Kidney (tissue), 14 donors: ENCODE data around the gene SMIM17. TPM values are rescaled to one million over a fixed set of nuclear protein-coding genes. Genes with fewer than 3 reads are reported as not detected.

Experiments
- DNase-seq, 5 donors: peaks; one replicate each; pipeline ENCODE4 v3.0.0-alpha.2; 2013 to 2020
- FAIRE-seq: peaks from 2 replicates; lab custom pipeline; 2012; peaks lifted over from hg19 to GRCh38; lab: Jason Lieb, UNC
- H3K27ac ChIP-seq, 2 donors: one replicate each; pipeline ENCODE4 v1.7.0; 2013; ENCODE audit warnings: low read depth in 2 of 2, low read length in 2 of 2, inconsistent platforms in 1 of 2
- H3K27me3 ChIP-seq: one replicate; pipeline ENCODE4 v1.7.1; 2013; ENCODE audit warnings: low read length, inconsistent platforms; ENCODE audit not compliant: control insufficient read depth, insufficient read depth
- H3K36me3 ChIP-seq, 3 donors: one replicate each; pipeline versions ENCODE4 v1.7.0 to v1.7.1; 2013; ENCODE audit warnings: low read length in 3 of 3, control low read depth in 1 of 3, inconsistent platforms in 1 of 3; ENCODE audit not compliant: insufficient read depth in 3 of 3, control insufficient read depth in 2 of 3
- H3K4me1 ChIP-seq, 3 donors: one replicate each; pipeline versions ENCODE4 v1.7.0 to v1.7.1; 2013; ENCODE audit warnings: low read length in 3 of 3, inconsistent platforms in 1 of 3, low read depth in 1 of 3; ENCODE audit not compliant: control insufficient read depth in 2 of 3, insufficient read depth in 2 of 3
- H3K4me3 ChIP-seq, 3 donors: one replicate each; pipeline versions ENCODE4 v1.7.0 to v1.8.1; 2013; ENCODE audit warnings: low read length in 3 of 3, control low read depth in 1 of 3, inconsistent platforms in 1 of 3
- H3K9ac ChIP-seq, 3 donors: one replicate each; pipeline versions ENCODE4 v1.7.0 to v1.7.1; 2013; ENCODE audit warnings: low read length in 3 of 3, control low read depth in 1 of 3, inconsistent platforms in 1 of 3
- H3K9me3 ChIP-seq, 3 donors: one replicate each; pipeline versions ENCODE4 v1.7.0 to v1.7.1; 2013; ENCODE audit warnings: low read length in 3 of 3, control low read depth in 1 of 3, inconsistent platforms in 1 of 3; ENCODE audit not compliant: control insufficient read depth in 2 of 3, insufficient read depth in 1 of 3
- CTCF ChIP-seq: IDR thresholded peaks from 3 replicates; pipeline ENCODE4 v1.5.1; 2012; ENCODE audit warnings: mild to moderate bottlenecking, moderate library complexity, borderline replicate concordance; ENCODE audit not compliant: insufficient read depth; ENCODE audit errors: extremely low read depth
- intact Hi-C: fragments of 100-400 bp; cut with DNase I; formaldehyde crosslinking; loops from one replicate; pipeline ENCODE4 v1.11.1; 2022
- polyA plus RNA-seq: library from polyadenylated mRNA; stranded (reverse); fragments of 350-450 nt; fragmentation: Illumina TruSeq; extraction: RNeasy Lipid Tissue Mini Kit (QIAGEN cat#74804); gene quantifications from one replicate; pipeline ENCODE4 v1.2.3, GENCODE V29; 2014; ENCODE audit warnings: low read depth, low replicate concordance; ENCODE audit not compliant: insufficient read depth
- total RNA-seq: library from RNA; stranded (reverse); fragmentation: NEBNext Ultra II Directional; extraction: Animal tissue kit (Norgen Biotek cat#: 25700); gene quantifications from one replicate; pipeline ENCODE4 v1.2.1, GENCODE V29; 2021
- donor health status: control.
- donor health status: control.
- donor health status: control.
- donor health status: control.
- donor health status: control.
- donor health status: DM: yes; HTN: yes; CAD: no.
- donor health status: Normal renal cell carcinoma (clear cell type).

The SMIM17 gene
- total and polyA plus RNA-seq, 2 donors from 2014 or later: 0.47 TPM; not detected in 1

GRCh38 chr19:56603829-56604228, 39.1 kb upstream of the SMIM17 start:
- FAIRE-seq (no peak), DNase-seq (no peak)
- H3K9me3 ChIP-seq: peaks cover 4 to 14% (median 11%) of the 10 kb centered on the region in 3 donors
- H3K36me3 ChIP-seq: peaks cover 7 to 9% (median 7%) of the 10 kb centered on the region in 3 donors
- no peak overlapping the region for H3K27ac ChIP-seq
- H3K4me3 ChIP-seq: no peak overlapping the region
- no peak for TF ChIP-seq CTCF
- no peaks in the 10 kb centered on the region for H3K27me3 ChIP-seq
- no peaks in the 10 kb centered on the region for H3K4me1 ChIP-seq
- H3K9ac ChIP-seq: no peak overlapping the region
- intact Hi-C loops: no loop called here

GRCh38 chr19:56608274-56608964, 34.5 kb upstream of the SMIM17 start:
- FAIRE-seq (no peak), DNase-seq (no peak)
- H3K9me3 ChIP-seq: peaks cover 11 to 15% (median 14%) of the 10 kb centered on the region in 3 donors
- H3K9ac ChIP-seq: no peak overlapping the region
- intact Hi-C loops: no loop called here
- H3K27ac ChIP-seq: no peak overlapping the region
- no peaks in the 10 kb centered on the region for H3K4me1 ChIP-seq
- peaks cover 0 to 9% (median 0%) of the 10 kb centered on the region in 3 donors for H3K36me3 ChIP-seq
- no peak overlapping the region for H3K4me3 ChIP-seq
- H3K27me3 ChIP-seq: no peaks in the 10 kb centered on the region
- no peak for TF ChIP-seq CTCF

GRCh38 chr19:56611288-56611687, 31.7 kb upstream of the SMIM17 start:
- Histone ChIP-seq H3K9me3 (peaks cover 9 to 15% (median 11%) of the 10 kb centered on the region in 3 donors), H3K9ac (no peak overlapping the region), H3K4me3 (no peak overlapping the region), H3K36me3 (peaks cover 0 to 9% (median 0%) of the 10 kb centered on the region in 3 donors), H3K27me3 (no peaks in the 10 kb centered on the region), H3K27ac (no peak overlapping the region), H3K4me1 (no peaks in the 10 kb centered on the region)
- FAIRE-seq (no peak), DNase-seq (no peak)
- intact Hi-C loops: no loop called here
- no peak for TF ChIP-seq CTCF

GRCh38 chr19:56612737-56613136, 30.2 kb upstream of the SMIM17 start:
- intact Hi-C loops: no loop called here
- Histone ChIP-seq H3K9ac (no peak overlapping the region), H3K9me3 (peaks cover 9 to 11% (median 9%) of the 10 kb centered on the region in 3 donors), H3K27ac (no peak overlapping the region), H3K27me3 (no peaks in the 10 kb centered on the region), H3K36me3 (peaks cover 0 to 9% (median 0%) of the 10 kb centered on the region in 3 donors), H3K4me3 (no peak overlapping the region), H3K4me1 (no peaks in the 10 kb centered on the region)
- no peak for DNase-seq
- no peak for TF ChIP-seq CTCF
- no peak for FAIRE-seq
